Smooth muscle cell (in vitro differentiated cells): ENCODE measurements around the gene ZNF841. TPM values are rescaled to one million over a fixed set of nuclear protein-coding genes. Genes with fewer than 3 reads are reported as not detected.

ENCODE experiments used
- DNase-seq: peaks from one replicate; lab custom pipeline; 2025; ENCODE audit not compliant: unreplicated experiment; lab: John Stamatoyannopoulos, UW
- H2AFZ ChIP-seq: fragments of 200-600 bp; sonication (generic); 2 replicates; pipeline ENCODE4 v1.6.0; 2016; ENCODE audit warnings: antibody characterized with exemption, low read depth, mild to moderate bottlenecking
- H3F3A ChIP-seq: fragments of 200-600 bp; sonication (generic); 2 replicates; pipeline ENCODE4 v1.6.0; 2017; ENCODE audit warnings: antibody characterized with exemption, low read depth
- H3K27ac ChIP-seq: fragments of 200-600 bp; sonication (generic); 2 replicates; pipeline ENCODE4 v1.5.1; 2016; ENCODE audit warnings: low read depth, mild to moderate bottlenecking
- H3K27me3 ChIP-seq: fragments of 200-600 bp; sonication (generic); 2 replicates; pipeline ENCODE4 v1.6.1; 2016; ENCODE audit warnings: low read depth, mild to moderate bottlenecking
- H3K36me3 ChIP-seq: fragments of 200-600 bp; sonication (generic); 2 replicates; pipeline ENCODE4 v1.5.1; 2016; ENCODE audit warnings: low read depth
- H3K4me1 ChIP-seq: fragments of 200-600 bp; sonication (generic); 2 replicates; pipeline ENCODE4 v1.5.1; 2016; ENCODE audit warnings: low read depth
- H3K4me2 ChIP-seq: fragments of 200-600 bp; sonication (generic); 2 replicates; pipeline ENCODE4 v1.6.0; 2016; ENCODE audit warnings: mild to moderate bottlenecking
- H3K4me3 ChIP-seq: fragments of 200-600 bp; sonication (generic); 2 replicates; pipeline ENCODE4 v1.5.1; 2016; ENCODE audit warnings: mild to moderate bottlenecking
- H3K79me2 ChIP-seq: fragments of 200-600 bp; sonication (generic); 2 replicates; pipeline ENCODE4 v1.6.0; 2016; ENCODE audit warnings: low read depth, mild to moderate bottlenecking
- H3K9ac ChIP-seq: fragments of 200-600 bp; sonication (generic); 2 replicates; pipeline ENCODE4 v1.6.0; 2016; ENCODE audit warnings: low read depth
- H3K9me3 ChIP-seq: fragments of 200-600 bp; sonication (generic); replicated peaks from 2 replicates; pipeline ENCODE4 v1.5.1; 2016; ENCODE audit warnings: low read depth
- H4K20me1 ChIP-seq: fragments of 200-600 bp; sonication (generic); 2 replicates; pipeline ENCODE4 v1.6.0; 2016; ENCODE audit warnings: low read depth
- CTCF ChIP-seq: fragments of 200-600 bp; sonication (generic); IDR thresholded peaks from 2 replicates; pipeline ENCODE4 v1.5.1; 2017; ENCODE audit warnings: borderline replicate concordance, mild to moderate bottlenecking, antibody characterized with exemption; ENCODE audit not compliant: insufficient read depth, poor library complexity, severe bottlenecking
- WGBS: methylation state at CpG from one replicate; pipeline ENCODE4 v1.1.7; 2016; ENCODE audit warnings: low lambda C conversion rate; 5-methylcytosine and 5-hydroxymethylcytosine counted together
- polyA plus RNA-seq: library from polyadenylated mRNA; unstranded; fragments of >200 nt; fragmentation: Nextera tagmentation; extraction: Ambion mirVana; gene quantifications from 2 replicates; pipeline ENCODE4 v1.2.1, GENCODE V29; 2016
- total RNA-seq: library from RNA; depleted of rRNA; stranded (reverse); fragments of >200 nt; gene quantifications from 2 replicates; pipeline ENCODE4 v1.2.3, GENCODE V29; 2014

The ZNF841 gene
- total and polyA plus RNA-seq, 2 experiments from 2014 or later, result 7.9 to 50.6 TPM

GRCh38 chr19:52140032-52140710 is 44.6 kb upstream of the ZNF841 start:
- Histone ChIP-seq H3K27me3 (no peaks in the 10 kb centered on the region), H4K20me1 (no peaks in the 10 kb centered on the region), H3K79me2 (peaks cover 34% of the 10 kb centered on the region), H2AFZ (peak overlapping the region; percentile 97), H3K9ac (no peak overlapping the region), H3K27ac (peak overlapping the region; percentile 24), H3K4me2 (peak overlapping the region; percentile 97), H3K4me1 (peaks cover 11% of the 10 kb centered on the region), H3F3A (peaks cover 4% of the 10 kb centered on the region), H3K36me3 (peaks cover 7% of the 10 kb centered on the region), H3K9me3 (no peaks in the 10 kb centered on the region), H3K4me3 (peak overlapping the region; percentile 88)
- WGBS, result 72% methylated on average over 9 of the region's 22 CpGs
- no peak for DNase-seq
- no peak for TF ChIP-seq CTCF

GRCh38 chr19:52139252-52140031 is 43.9 kb upstream of the ZNF841 start, which contains the start of gene ZNF616:
Gene ZNF616 (minus strand): TSS chr19:52139938. CDS start chr19:52130512, 9,426 bp downstream.
- Histone ChIP-seq H3F3A (peaks cover 4% of the 10 kb centered on the region), H4K20me1 (no peaks in the 10 kb centered on the region), H3K4me3 (peak within 1 kb of the TSS; percentile 88), H3K4me1 (peaks cover 11% of the 10 kb centered on the region), H3K79me2 (peaks cover 41% of the 10 kb centered on the region), H3K36me3 (peaks cover 10% of the 10 kb centered on the region), H3K27me3 (no peaks in the 10 kb centered on the region), H2AFZ (peak within 1 kb of the TSS; percentile 97), H3K27ac (peak within 1 kb of the TSS; percentile 85), H3K9me3 (no peaks in the 10 kb centered on the region), H3K4me2 (peak within 1 kb of the TSS; percentile 97), H3K9ac (peak within 1 kb of the TSS; percentile 87)
- peak; percentile 95 for DNase-seq
- TF ChIP-seq CTCF, result peak; percentile 63
- under 1% methylated on average over 42 of the region's 49 CpGs for WGBS

GRCh38 chr19:52138983-52139251 is 43.4 kb upstream of the ZNF841 start:
- Histone ChIP-seq H2AFZ (peak overlapping the region; percentile 95), H3F3A (peaks cover 4% of the 10 kb centered on the region), H4K20me1 (no peaks in the 10 kb centered on the region), H3K4me2 (peak overlapping the region; percentile 97), H3K4me3 (peak overlapping the region; percentile 88), H3K4me1 (peaks cover 11% of the 10 kb centered on the region), H3K27me3 (no peaks in the 10 kb centered on the region), H3K36me3 (peaks cover 15% of the 10 kb centered on the region), H3K79me2 (peaks cover 46% of the 10 kb centered on the region), H3K27ac (peak overlapping the region; percentile 85), H3K9ac (peak overlapping the region; percentile 87), H3K9me3 (peaks cover 5% of the 10 kb centered on the region)
- WGBS, result 3% methylated on average over 7 of the region's 7 CpGs
- no peak for TF ChIP-seq CTCF
- DNase-seq, result no peak
